Right lobe of liver (tissue), 4 donors: ENCODE results near the gene GBE1.

Experiments
- CTCF ChIP-seq, 4 donors: fragments of 200-600 bp in 3 of 4; fragments of 450-650 bp in 1 of 4; IDR thresholded peaks; one replicate each; pipeline versions ENCODE4 v1.5.1 to v1.8.0; 2016 to 2022; ENCODE audit warnings: antibody characterized with exemption in 4 of 4, mild to moderate bottlenecking in 2 of 4
- POLR2A ChIP-seq: fragments of 450-650 bp; IDR thresholded peaks from one replicate; pipeline ENCODE4 v1.6.1; 2017; ENCODE audit warnings: antibody characterized with exemption, mild to moderate bottlenecking
- donor health status: DM: no; HTN: no; CAD: no.
- donor health status: DM: no; HTN: no; CAD: no.
- donor health status: DM: no; HTN: yes; CAD: no.

- TF ChIP-seq CTCF (IDR thresholded peaks at IDR 0.05) (no peak), POLR2A (no peak)
Observed at GRCh38 chr3:81694662-81695061, 66.8 kb downstream of the GBE1 start.
